Spleen (tissue), 7 donors: ENCODE measurements around the gene OIT3.

Experiments used
- CTCF ChIP-seq, 11 experiments: fragments of 200-600 bp in 7 of 11; fragments of 450-650 bp in 4 of 11; sonication (generic) in 4 of 11; IDR thresholded peaks in 8 of 11; conservative IDR thresholded peaks in 3 of 11; 1 replicate in 7 of 11; 2 replicates in 4 of 11; pipeline versions ENCODE4 v1.4.0 to v1.8.0; 2016 to 2021; ENCODE audit warnings: antibody characterized with exemption in 11 of 11, inconsistent platforms in 4 of 11, mild to moderate bottlenecking in 1 of 11
- POLR2A ChIP-seq, 3 donors: fragments of 450-650 bp; IDR thresholded peaks; one replicate each; pipeline ENCODE4 v1.5.1; 2017; ENCODE audit warnings: antibody characterized with exemption in 3 of 3, mild to moderate bottlenecking in 1 of 3
- POLR2AphosphoS5 ChIP-seq, 3 donors: sonication (generic); formaldehyde crosslinking; IDR thresholded peaks; one replicate each; pipeline ENCODE4 v1.5.1; 2017; ENCODE audit warnings: antibody characterized with exemption in 3 of 3
- donor health status: DM: no; HTN: no; CAD: no; lungs with moderate emphysema.
- donor health status: DM: no; HTN: no; CAD: no.
- donor health status: DM: no; HTN: no; CAD: no.

GRCh38 chr10:72851509-72851908 lies 42.0 kb upstream of the OIT3 start:
- TF ChIP-seq POLR2AphosphoS5 (IDR thresholded peaks at IDR 0.05) (no peak), POLR2A (IDR thresholded peaks at IDR 0.05) (no peak), CTCF (IDR thresholded peaks at IDR 0.05 in 8 of 11, conservative IDR thresholded peaks at IDR 0.05 in 3 of 11) (no peak)
